GM19035 (cell line): ENCODE results near the gene SETX.

Experiments used
- ATAC-seq: cut with Tn5 transposase; IDR thresholded peaks from one replicate; pipeline ENCODE4 v1.9.1; 2021; ENCODE audit not compliant: unreplicated experiment

The SETX gene

GRCh38 chr9:132224645-132225044 is 130.1 kb downstream of the SETX start:
- no peak for ATAC-seq

GRCh38 chr9:132221941-132222340 is 132.8 kb downstream of the SETX start:
- no peak for ATAC-seq

- ATAC-seq, result no peak
These were observed 136.6 kb downstream of the SETX start for GRCh38 chr9:132218208-132218607.

GRCh38 chr9:132216861-132217619 is 137.7 kb downstream of the SETX start:
- no peak for ATAC-seq

- no peak for ATAC-seq
These were observed 140.7 kb downstream of the SETX start for GRCh38 chr9:132214027-132214622.

GRCh38 chr9:132211570-132211969 is 143.2 kb downstream of the SETX start:
- ATAC-seq, result no peak
